ENCODE results near the gene CRTC1. TPM values are rescaled to one million over a fixed set of nuclear protein-coding genes. Genes with fewer than 3 reads are reported as not detected.

Gene CRTC1
- total RNA-seq, 1 experiment from 2014 or later: 18.1 TPM

DNA sequence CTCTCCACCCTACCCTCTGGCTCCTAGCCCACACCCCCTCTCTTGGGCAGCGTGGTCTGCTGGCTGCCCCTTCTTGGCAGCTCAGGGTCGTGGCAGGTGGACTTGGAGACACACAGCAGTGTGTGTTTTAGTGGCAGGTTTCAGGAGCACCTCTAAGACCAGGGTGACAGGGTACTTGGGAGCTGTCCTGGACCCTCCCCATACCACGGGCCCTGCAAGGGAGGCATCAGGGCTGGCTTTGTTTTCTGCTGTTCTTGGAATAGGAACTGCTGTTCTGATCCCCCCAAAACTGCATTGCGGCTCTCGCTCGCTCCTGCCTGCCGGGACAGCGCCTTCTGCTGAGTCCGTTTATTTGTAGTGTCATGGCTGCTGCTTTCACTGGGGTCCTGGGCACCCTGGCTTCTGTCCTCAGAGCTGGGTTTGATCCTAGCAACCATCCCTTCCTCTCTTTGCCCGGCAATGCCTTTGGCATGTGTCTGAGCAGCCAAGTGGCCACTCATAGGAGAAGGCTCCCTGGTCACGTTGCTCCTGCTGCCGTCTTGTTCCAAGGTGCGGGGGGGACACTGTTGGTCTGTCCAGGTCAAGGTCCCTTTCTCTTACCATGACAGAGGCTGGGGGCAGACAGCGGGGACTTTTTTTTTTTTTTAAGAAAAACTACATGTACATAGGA lies 95.5 kb downstream of the CRTC1 start:
- no peak overlapping the region for H3K4me3 ChIP-seq (ENCODE audit: low read depth, low read length, poor library complexity, severe bottlenecking)
- TF ChIP-seq EZH2 (IDR thresholded peaks at IDR 0.05; ENCODE audit: borderline replicate concordance, low read depth, low read length, poor library complexity, severe bottlenecking): no peak
- TF ChIP-seq, protein P1, sequence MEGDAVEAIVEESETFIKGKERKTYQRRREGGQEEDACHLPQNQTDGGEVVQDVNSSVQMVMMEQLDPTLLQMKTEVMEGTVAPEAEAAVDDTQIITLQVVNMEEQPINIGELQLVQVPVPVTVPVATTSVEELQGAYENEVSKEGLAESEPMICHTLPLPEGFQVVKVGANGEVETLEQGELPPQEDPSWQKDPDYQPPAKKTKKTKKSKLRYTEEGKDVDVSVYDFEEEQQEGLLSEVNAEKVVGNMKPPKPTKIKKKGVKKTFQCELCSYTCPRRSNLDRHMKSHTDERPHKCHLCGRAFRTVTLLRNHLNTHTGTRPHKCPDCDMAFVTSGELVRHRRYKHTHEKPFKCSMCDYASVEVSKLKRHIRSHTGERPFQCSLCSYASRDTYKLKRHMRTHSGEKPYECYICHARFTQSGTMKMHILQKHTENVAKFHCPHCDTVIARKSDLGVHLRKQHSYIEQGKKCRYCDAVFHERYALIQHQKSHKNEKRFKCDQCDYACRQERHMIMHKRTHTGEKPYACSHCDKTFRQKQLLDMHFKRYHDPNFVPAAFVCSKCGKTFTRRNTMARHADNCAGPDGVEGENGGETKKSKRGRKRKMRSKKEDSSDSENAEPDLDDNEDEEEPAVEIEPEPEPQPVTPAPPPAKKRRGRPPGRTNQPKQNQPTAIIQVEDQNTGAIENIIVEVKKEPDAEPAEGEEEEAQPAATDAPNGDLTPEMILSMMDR (conservative IDR thresholded peaks at IDR 0.05; ENCODE audit: low read depth, low read length): no peak
- ChIA-PET CTCF (no interaction called here), POLR2A (ENCODE audit: low non-redundant PET) (no interaction called here)
- no peaks in the 10 kb centered on the region for H3K9me3 ChIP-seq (ENCODE audit: low read depth, low read length, poor library complexity, severe bottlenecking)
- no peaks in the 10 kb centered on the region for H3K4me1 ChIP-seq (ENCODE audit: insufficient read depth, low read length, poor library complexity, severe bottlenecking)
- intact Hi-C loops (cut with micrococcal nuclease; ENCODE audit: unreplicated experiment): no loop called here
- no peaks in the 10 kb centered on the region for H3K27me3 ChIP-seq (replicated peaks; ENCODE audit: insufficient read depth, low read depth, low read length, poor library complexity)
- no peaks in the 10 kb centered on the region for H3K36me3 ChIP-seq (ENCODE audit: insufficient read depth, low read length, poor library complexity, severe bottlenecking)
- no peak for DNase-seq (ENCODE audit: low spot score)
- no peak overlapping the region for H3K27ac ChIP-seq (ENCODE audit: low read depth, low read length, poor library complexity, severe bottlenecking)
- BruUV-seq (replicated peaks): no TSS peak

DNA sequence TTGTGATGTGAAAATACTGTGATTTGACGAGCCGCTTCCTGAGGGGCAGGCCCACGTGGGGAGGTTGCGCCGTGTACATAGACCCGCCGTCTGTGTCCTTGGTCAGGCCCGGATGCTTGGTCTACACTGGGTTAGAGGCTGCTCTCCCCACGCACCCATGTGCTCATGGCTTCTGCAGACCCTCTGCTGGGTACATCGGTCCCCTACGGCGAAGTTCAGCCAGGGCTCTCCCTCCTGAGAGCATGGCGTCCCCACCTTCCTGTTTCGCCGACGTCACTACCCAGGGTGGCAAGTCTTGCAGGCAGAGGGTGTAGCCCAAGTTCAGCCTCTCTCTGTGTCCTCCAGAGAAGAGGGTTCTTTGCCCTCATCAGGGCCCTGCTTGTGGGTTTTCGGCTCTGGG lies 96.6 kb downstream of the CRTC1 start:
- no TSS peak for BruUV-seq (replicated peaks)
- DNase-seq (ENCODE audit: low spot score): no peak
- no peak for TF ChIP-seq EZH2 (IDR thresholded peaks at IDR 0.05; ENCODE audit: borderline replicate concordance, low read depth, low read length, poor library complexity, severe bottlenecking)
- TF ChIP-seq, protein P1 (conservative IDR thresholded peaks at IDR 0.05; ENCODE audit: low read depth, low read length): no peak
- Histone ChIP-seq H3K9me3 (ENCODE audit: low read depth, low read length, poor library complexity, severe bottlenecking) (no peaks in the 10 kb centered on the region), H3K4me3 (ENCODE audit: low read depth, low read length, poor library complexity, severe bottlenecking) (no peak overlapping the region), H3K4me1 (ENCODE audit: insufficient read depth, low read length, poor library complexity, severe bottlenecking) (peaks cover under 1% of the 10 kb centered on the region), H3K36me3 (ENCODE audit: insufficient read depth, low read length, poor library complexity, severe bottlenecking) (no peaks in the 10 kb centered on the region), H3K27ac (ENCODE audit: low read depth, low read length, poor library complexity, severe bottlenecking) (no peak overlapping the region), H3K27me3 (replicated peaks; ENCODE audit: insufficient read depth, low read depth, low read length, poor library complexity) (no peaks in the 10 kb centered on the region)
- ChIA-PET POLR2A (ENCODE audit: low non-redundant PET) (no interaction called here), CTCF (no interaction called here)
- intact Hi-C loops (cut with micrococcal nuclease; ENCODE audit: unreplicated experiment): no loop called here

DNA sequence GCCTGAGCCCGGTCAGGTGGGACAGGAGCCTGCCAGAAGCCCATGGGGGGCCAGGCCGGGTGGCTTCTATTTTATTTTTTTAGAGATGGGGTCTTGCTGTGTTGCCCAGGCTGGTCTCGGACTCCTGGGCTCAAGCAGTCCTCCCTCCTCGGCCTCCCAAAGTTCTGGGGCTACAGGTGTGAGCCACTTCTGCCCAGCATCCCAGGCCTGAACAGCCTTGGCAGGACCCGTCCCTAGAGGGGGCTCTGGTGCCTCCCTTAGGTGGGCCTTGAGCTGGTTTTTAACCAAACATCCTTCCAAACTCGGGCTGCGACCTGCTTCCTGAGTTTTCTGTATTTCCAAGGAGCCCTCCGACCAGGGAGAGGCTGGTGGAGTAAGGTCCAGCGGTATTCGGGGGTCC lies 97.2 kb downstream of the CRTC1 start:
- POLR2A ChIA-PET (ENCODE audit: low non-redundant PET): no interaction called here
- Histone ChIP-seq H3K27me3 (replicated peaks; ENCODE audit: insufficient read depth, low read depth, low read length, poor library complexity) (no peaks in the 10 kb centered on the region), H3K4me3 (ENCODE audit: low read depth, low read length, poor library complexity, severe bottlenecking) (no peak overlapping the region)

More for the DNA sequence above, 97.2 kb downstream of the CRTC1 start:
- no peaks in the 10 kb centered on the region for H3K36me3 ChIP-seq (ENCODE audit: insufficient read depth, low read length, poor library complexity, severe bottlenecking)
- no peak overlapping the region for H3K27ac ChIP-seq (ENCODE audit: low read depth, low read length, poor library complexity, severe bottlenecking)
- H3K9me3 ChIP-seq (ENCODE audit: low read depth, low read length, poor library complexity, severe bottlenecking): no peaks in the 10 kb centered on the region
- intact Hi-C loops (cut with micrococcal nuclease; ENCODE audit: unreplicated experiment): no loop called here
- DNase-seq (ENCODE audit: low spot score): no peak
- TF ChIP-seq, protein P1 (conservative IDR thresholded peaks at IDR 0.05; ENCODE audit: low read depth, low read length): no peak; the same call in 1 of the 2 replicates
- TF ChIP-seq EZH2 (IDR thresholded peaks at IDR 0.05; ENCODE audit: borderline replicate concordance, low read depth, low read length, poor library complexity, severe bottlenecking): no peak
- H3K4me1 ChIP-seq (ENCODE audit: insufficient read depth, low read length, poor library complexity, severe bottlenecking): peaks cover 6% of the 10 kb centered on the region
- BruUV-seq (replicated peaks): no TSS peak
- CTCF ChIA-PET: interaction anchor here (0.7 kb wide), 1 partner anchor 66 kb away, joined by 3 read pairs; no protein-coding TSS in a partner anchor
